ENCODE results near the gene NECAB2. TPM values are rescaled to one million over a fixed set of nuclear protein-coding genes. Genes with fewer than 3 reads are reported as not detected.

NECAB2 gene
- total and polyA plus RNA-seq, 2 donors (not counting 1 experiment from before 2014, with no cell fraction given): 0.03 to 0.17 TPM

GRCh38 chr16:84015399-84015798 lies 47.4 kb downstream of the NECAB2 start:
- TF ChIP-seq CTCF (conservative IDR thresholded peaks at IDR 0.05 in 1 of 2, IDR thresholded peaks at IDR 0.05 in 1 of 2; ENCODE audit: low read depth in 1 of 2, low read length in 2 of 2): no peak
- TF ChIP-seq EZH2 (IDR thresholded peaks at IDR 0.05; ENCODE audit: low read length, missing control alignments): no peak
- no peak overlapping the region for H3K4me3 ChIP-seq (replicated peaks in 1 of 4; ENCODE audit: control extremely low read depth in 1 of 4, insufficient read depth in 1 of 4, low read depth in 3 of 4, low read length in 4 of 4)
- DNase-seq (ENCODE audit: low read depth in 2 of 2): no peak
- H3K9ac ChIP-seq (ENCODE audit: insufficient read depth, low read length): no peak overlapping the region
- H3K27me3 ChIP-seq (ENCODE audit: control insufficient read depth, insufficient read depth, low read length): no peaks in the 10 kb centered on the region
- H3K4me2 ChIP-seq (ENCODE audit: extremely low read depth, insufficient read depth, low read length): no peak overlapping the region
- no peaks in the 10 kb centered on the region for H3K9me3 ChIP-seq (ENCODE audit: control insufficient read depth, insufficient read depth, low read depth, low read length)
- H2AFZ ChIP-seq (ENCODE audit: low read length): no peak overlapping the region
- H3K27ac ChIP-seq (ENCODE audit: insufficient read depth, low read length): no peak overlapping the region
- H3K4me1 ChIP-seq (ENCODE audit: control insufficient read depth, extremely low read depth, insufficient read depth, low read length): no peaks in the 10 kb centered on the region
- no peaks in the 10 kb centered on the region for H3K79me2 ChIP-seq (ENCODE audit: control insufficient read depth, insufficient read depth, low read length)
- no peaks in the 10 kb centered on the region for H3K36me3 ChIP-seq (ENCODE audit: control insufficient read depth, insufficient read depth, low read length)
- H4K20me1 ChIP-seq (ENCODE audit: control insufficient read depth, extremely low read depth, insufficient read depth, low read length): no peaks in the 10 kb centered on the region

DNA sequence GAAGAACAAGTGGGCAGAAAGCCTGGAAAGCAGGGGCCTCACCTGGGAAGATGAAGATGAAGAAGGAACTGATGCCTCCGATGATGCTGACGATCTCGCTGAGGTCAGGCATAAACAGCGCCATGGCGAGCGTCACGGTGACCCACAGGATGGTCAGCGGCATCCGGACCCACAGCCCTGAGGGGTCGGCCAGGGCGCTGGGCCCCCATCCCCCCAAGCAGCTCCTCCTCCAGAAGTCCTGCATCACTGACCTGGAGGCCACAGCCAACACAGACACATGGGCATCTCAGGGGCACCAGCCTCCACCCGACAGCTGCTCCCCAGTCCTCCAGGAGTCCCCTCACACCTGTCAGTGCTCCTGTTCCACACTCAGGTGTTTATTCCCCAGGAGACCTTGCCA lies 48.4 kb downstream of the NECAB2 start:
- H3K9ac ChIP-seq (ENCODE audit: insufficient read depth, low read length): no peak overlapping the region
- no peak overlapping the region for H3K27ac ChIP-seq (ENCODE audit: insufficient read depth, low read length)
- H2AFZ ChIP-seq (ENCODE audit: low read length): no peak overlapping the region
- no peak for TF ChIP-seq CTCF (conservative IDR thresholded peaks at IDR 0.05 in 1 of 2, IDR thresholded peaks at IDR 0.05 in 1 of 2; ENCODE audit: low read depth in 1 of 2, low read length in 2 of 2)
- TF ChIP-seq EZH2 (IDR thresholded peaks at IDR 0.05; ENCODE audit: low read length, missing control alignments): no peak
- H3K4me3 ChIP-seq (replicated peaks in 1 of 4; ENCODE audit: control extremely low read depth in 1 of 4, insufficient read depth in 1 of 4, low read depth in 3 of 4, low read length in 4 of 4): no peak overlapping the region
- H3K4me1 ChIP-seq (ENCODE audit: control insufficient read depth, extremely low read depth, insufficient read depth, low read length): no peaks in the 10 kb centered on the region
- DNase-seq (ENCODE audit: low read depth in 2 of 2): no peak
- no peaks in the 10 kb centered on the region for H3K79me2 ChIP-seq (ENCODE audit: control insufficient read depth, insufficient read depth, low read length)
- no peaks in the 10 kb centered on the region for H4K20me1 ChIP-seq (ENCODE audit: control insufficient read depth, extremely low read depth, insufficient read depth, low read length)
- H3K36me3 ChIP-seq (ENCODE audit: control insufficient read depth, insufficient read depth, low read length): no peaks in the 10 kb centered on the region
- H3K9me3 ChIP-seq (ENCODE audit: control insufficient read depth, insufficient read depth, low read depth, low read length): no peaks in the 10 kb centered on the region
- H3K4me2 ChIP-seq (ENCODE audit: extremely low read depth, insufficient read depth, low read length): no peak overlapping the region
- no peaks in the 10 kb centered on the region for H3K27me3 ChIP-seq (ENCODE audit: control insufficient read depth, insufficient read depth, low read length)

GRCh38 chr16:84018710-84019109 lies 50.7 kb downstream of the NECAB2 start:
- Histone ChIP-seq H3K36me3 (ENCODE audit: control insufficient read depth, insufficient read depth, low read length) (no peaks in the 10 kb centered on the region), H3K9me3 (ENCODE audit: control insufficient read depth, insufficient read depth, low read depth, low read length) (no peaks in the 10 kb centered on the region), H3K9ac (ENCODE audit: insufficient read depth, low read length) (no peak overlapping the region), H3K27ac (ENCODE audit: insufficient read depth, low read length) (no peak overlapping the region), H3K4me3 (replicated peaks in 1 of 4; ENCODE audit: control extremely low read depth in 1 of 4, insufficient read depth in 1 of 4, low read depth in 3 of 4, low read length in 4 of 4) (no peak overlapping the region), H3K79me2 (ENCODE audit: control insufficient read depth, insufficient read depth, low read length) (no peaks in the 10 kb centered on the region), H3K27me3 (ENCODE audit: control insufficient read depth, insufficient read depth, low read length) (no peaks in the 10 kb centered on the region), H4K20me1 (ENCODE audit: control insufficient read depth, extremely low read depth, insufficient read depth, low read length) (no peaks in the 10 kb centered on the region), H3K4me2 (ENCODE audit: extremely low read depth, insufficient read depth, low read length) (no peak overlapping the region), H3K4me1 (ENCODE audit: control insufficient read depth, extremely low read depth, insufficient read depth, low read length) (no peaks in the 10 kb centered on the region), H2AFZ (ENCODE audit: low read length) (no peak overlapping the region)
- TF ChIP-seq EZH2 (IDR thresholded peaks at IDR 0.05; ENCODE audit: low read length, missing control alignments): no peak
- TF ChIP-seq CTCF (conservative IDR thresholded peaks at IDR 0.05 in 1 of 2, IDR thresholded peaks at IDR 0.05 in 1 of 2; ENCODE audit: low read depth in 1 of 2, low read length in 2 of 2): no peak
- no peak for DNase-seq (ENCODE audit: low read depth in 2 of 2)

All from fibroblast of lung (primary cell).